Peyer's patch (tissue), 4 donors: Measurements from ENCODE around the gene TIAM1.

ENCODE experiments used
- CTCF ChIP-seq, 6 experiments: fragments of 450-650 bp in 4 of 6; fragments of 200-600 bp in 2 of 6; sonication (generic) in 1 of 6; IDR thresholded peaks; one replicate each; pipeline ENCODE4 v1.5.1; 2017 to 2019; ENCODE audit warnings: antibody characterized with exemption in 6 of 6, mild to moderate bottlenecking in 3 of 6, moderate library complexity in 1 of 6
- POLR2A ChIP-seq, 2 donors: fragments of 450-650 bp; IDR thresholded peaks; one replicate each; pipeline ENCODE4 v1.5.1; 2017; ENCODE audit warnings: antibody characterized with exemption in 2 of 2, mild to moderate bottlenecking in 2 of 2, moderate library complexity in 2 of 2

GRCh38 chr21:31201144-31201543 is 142.9 kb downstream of the TIAM1 start:
- TF ChIP-seq CTCF (IDR thresholded peaks at IDR 0.05) (no peak), POLR2A (IDR thresholded peaks at IDR 0.05) (no peak)
